HG02759 (cell line): ENCODE results near the gene CTSZ.
"Not testable (repeated sequence)": the region's sequence is repeated elsewhere in the genome, so short reads cannot be mapped to it uniquely, and the experiment has no call there.

Source experiments
- ATAC-seq: cut with Tn5 transposase; IDR thresholded peaks from one replicate; pipeline ENCODE4 v1.9.1; 2021; ENCODE audit warnings: mild to moderate bottlenecking, moderate library complexity; ENCODE audit not compliant: unreplicated experiment

Gene CTSZ

GRCh38 chr20:58950603-58951002, 56.5 kb downstream of the CTSZ start:
- no peak for ATAC-seq

DNA sequence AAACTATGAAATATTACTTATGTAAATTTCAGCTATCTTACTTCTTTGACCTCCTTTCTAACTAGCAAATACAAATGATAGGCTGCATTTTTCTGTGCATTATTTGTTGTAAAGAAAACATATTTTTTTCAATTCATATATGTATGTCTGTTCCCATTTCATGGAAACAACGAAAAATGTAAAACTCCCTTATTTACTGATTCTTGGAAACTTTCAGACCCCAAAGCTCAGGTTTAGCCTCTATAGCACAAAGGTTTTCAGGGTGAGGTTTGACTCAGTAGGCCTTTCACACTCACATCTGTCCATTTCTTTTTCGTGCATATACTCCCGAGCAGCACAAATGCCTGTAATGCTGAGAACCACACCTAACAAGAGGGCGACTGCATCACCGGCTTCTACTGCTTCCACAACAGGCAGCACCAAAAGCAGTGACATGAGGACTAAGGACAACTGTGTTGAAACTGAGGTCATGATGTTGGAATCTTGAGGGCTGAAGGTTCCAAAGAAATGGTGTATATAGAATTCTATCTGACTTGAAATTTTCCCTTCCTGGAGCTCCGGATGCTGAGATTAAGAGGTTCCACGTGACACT, 59.2 kb downstream of the CTSZ start:
- ATAC-seq: not testable (repeated sequence)

DNA sequence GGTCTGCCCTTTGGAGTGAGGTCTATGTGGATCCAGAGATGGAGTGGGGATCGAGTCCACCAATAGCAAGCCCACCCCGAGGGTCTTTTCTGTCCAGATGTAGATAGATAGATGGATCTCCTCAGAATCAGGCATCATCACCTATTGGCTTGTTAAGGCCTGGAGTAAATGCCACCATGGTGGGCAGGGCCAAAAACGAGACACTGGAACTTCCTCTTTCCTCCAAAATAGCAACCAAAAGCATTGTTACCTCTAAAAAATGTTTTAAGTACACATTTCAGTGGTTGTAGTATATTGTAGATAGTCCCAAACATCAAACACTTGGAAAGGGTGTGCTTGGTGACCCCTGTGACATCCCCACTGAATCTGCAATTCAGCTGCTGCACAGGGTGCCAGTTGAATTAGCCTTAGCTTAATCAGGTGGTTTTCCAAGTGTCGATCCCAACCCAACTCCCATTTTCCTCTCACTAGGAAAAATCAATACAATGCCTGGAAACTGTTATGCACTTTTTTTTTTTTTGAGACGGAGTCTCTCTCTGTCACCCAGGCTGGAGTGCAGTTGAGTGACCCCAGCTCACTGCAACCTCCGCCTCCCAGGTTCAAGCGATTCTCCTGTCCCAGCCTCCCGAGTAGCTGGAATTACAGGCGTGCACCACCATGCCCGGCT, 61.0 kb downstream of the CTSZ start:
- no peak for ATAC-seq
